ENCODE results near the gene ZNF783.

Gene ZNF783

GRCh38 chr7:149253665-149254064 lies 8.3 kb upstream of the ZNF783 start:
- no peaks in the 10 kb centered on the region for H3K4me1 ChIP-seq (ENCODE audit: insufficient read depth, insufficient read length)
- H3K9me3 ChIP-seq (ENCODE audit: insufficient read depth, low read length), result no peaks in the 10 kb centered on the region
- TF ChIP-seq SUZ12 (IDR thresholded peaks at IDR 0.05; ENCODE audit: extremely low read depth, insufficient read depth, insufficient read length) (no peak), ZNF274 (IDR thresholded peaks at IDR 0.05; ENCODE audit: low read depth, low read length) (no peak), YY1 (IDR thresholded peaks at IDR 0.05; ENCODE audit: insufficient read depth, insufficient read length) (no peak)
- H3K27me3 ChIP-seq (ENCODE audit: insufficient read depth, insufficient read length), result no peaks in the 10 kb centered on the region
- H3K4me3 ChIP-seq (ENCODE audit: insufficient read length, low read depth), result no peak overlapping the region
- DNase-seq (ENCODE audit: low read depth, low spot score), result no peak
- no peak overlapping the region for H3K9ac ChIP-seq (ENCODE audit: insufficient read length, low read depth)
- peaks cover 60% of the 10 kb centered on the region for H3K36me3 ChIP-seq (ENCODE audit: insufficient read depth, insufficient read length, low read length)

GRCh38 chr7:149254181-149254858 lies 7.7 kb upstream of the ZNF783 start:
- no peak for DNase-seq (ENCODE audit: low read depth, low spot score)
- Histone ChIP-seq H3K4me3 (ENCODE audit: insufficient read length, low read depth) (no peak overlapping the region), H3K36me3 (ENCODE audit: insufficient read depth, insufficient read length, low read length) (peaks cover 60% of the 10 kb centered on the region), H3K27me3 (ENCODE audit: insufficient read depth, insufficient read length) (no peaks in the 10 kb centered on the region), H3K9me3 (ENCODE audit: insufficient read depth, low read length) (no peaks in the 10 kb centered on the region), H3K9ac (ENCODE audit: insufficient read length, low read depth) (no peak overlapping the region), H3K4me1 (ENCODE audit: insufficient read depth, insufficient read length) (no peaks in the 10 kb centered on the region)
- TF ChIP-seq ZNF274 (IDR thresholded peaks at IDR 0.05; ENCODE audit: low read depth, low read length), result no peak

GRCh38 chr7:149255174-149255573 lies 6.8 kb upstream of the ZNF783 start:
- Histone ChIP-seq H3K9me3 (ENCODE audit: insufficient read depth, low read length) (no peaks in the 10 kb centered on the region), H3K9ac (ENCODE audit: insufficient read length, low read depth) (no peak overlapping the region), H3K27me3 (ENCODE audit: insufficient read depth, insufficient read length) (no peaks in the 10 kb centered on the region), H3K4me3 (ENCODE audit: insufficient read length, low read depth) (no peak overlapping the region), H3K36me3 (ENCODE audit: insufficient read depth, insufficient read length, low read length) (peaks cover 55% of the 10 kb centered on the region), H3K4me1 (ENCODE audit: insufficient read depth, insufficient read length) (no peaks in the 10 kb centered on the region)
- TF ChIP-seq SUZ12 (IDR thresholded peaks at IDR 0.05; ENCODE audit: extremely low read depth, insufficient read depth, insufficient read length) (no peak), YY1 (IDR thresholded peaks at IDR 0.05; ENCODE audit: insufficient read depth, insufficient read length) (no peak), ZNF274 (IDR thresholded peaks at IDR 0.05; ENCODE audit: low read depth, low read length) (no peak)
- no peak for DNase-seq (ENCODE audit: low read depth, low spot score)

GRCh38 chr7:149256568-149256967 lies 5.4 kb upstream of the ZNF783 start:
- Histone ChIP-seq H3K9me3 (ENCODE audit: insufficient read depth, low read length) (no peaks in the 10 kb centered on the region), H3K27me3 (ENCODE audit: insufficient read depth, insufficient read length) (no peaks in the 10 kb centered on the region), H3K9ac (ENCODE audit: insufficient read length, low read depth) (no peak overlapping the region), H3K36me3 (ENCODE audit: insufficient read depth, insufficient read length, low read length) (peaks cover 46% of the 10 kb centered on the region), H3K4me3 (ENCODE audit: insufficient read length, low read depth) (no peak overlapping the region), H3K4me1 (ENCODE audit: insufficient read depth, insufficient read length) (no peaks in the 10 kb centered on the region)
- TF ChIP-seq SUZ12 (IDR thresholded peaks at IDR 0.05; ENCODE audit: extremely low read depth, insufficient read depth, insufficient read length) (no peak), YY1 (IDR thresholded peaks at IDR 0.05; ENCODE audit: insufficient read depth, insufficient read length) (no peak), ZNF274 (IDR thresholded peaks at IDR 0.05; ENCODE audit: low read depth, low read length) (no peak)
- no peak for DNase-seq (ENCODE audit: low read depth, low spot score)

GRCh38 chr7:149257146-149257545 lies 4.8 kb upstream of the ZNF783 start:
- Histone ChIP-seq H3K4me3 (ENCODE audit: insufficient read length, low read depth) (no peak overlapping the region), H3K9ac (ENCODE audit: insufficient read length, low read depth) (no peak overlapping the region), H3K27me3 (ENCODE audit: insufficient read depth, insufficient read length) (no peaks in the 10 kb centered on the region), H3K36me3 (ENCODE audit: insufficient read depth, insufficient read length, low read length) (peaks cover 42% of the 10 kb centered on the region), H3K4me1 (ENCODE audit: insufficient read depth, insufficient read length) (no peaks in the 10 kb centered on the region), H3K9me3 (ENCODE audit: insufficient read depth, low read length) (no peaks in the 10 kb centered on the region)
- no peak for TF ChIP-seq ZNF274 (IDR thresholded peaks at IDR 0.05; ENCODE audit: low read depth, low read length)
- TF ChIP-seq YY1 (IDR thresholded peaks at IDR 0.05; ENCODE audit: insufficient read depth, insufficient read length), result no peak
- no peak for TF ChIP-seq SUZ12 (IDR thresholded peaks at IDR 0.05; ENCODE audit: extremely low read depth, insufficient read depth, insufficient read length)
- DNase-seq (ENCODE audit: low read depth, low spot score), result no peak

GRCh38 chr7:149261316-149261828 lies 624 bp upstream of the ZNF783 start:
- peak overlapping the region; percentile 68 for H3K4me3 ChIP-seq (ENCODE audit: insufficient read length, low read depth)
- no peaks in the 10 kb centered on the region for H3K27me3 ChIP-seq (ENCODE audit: insufficient read depth, insufficient read length)
- H3K36me3 ChIP-seq (ENCODE audit: insufficient read depth, insufficient read length, low read length), result peaks cover 26% of the 10 kb centered on the region
- H3K9ac ChIP-seq (ENCODE audit: insufficient read length, low read depth), result peak overlapping the region; percentile 91
- no peaks in the 10 kb centered on the region for H3K4me1 ChIP-seq (ENCODE audit: insufficient read depth, insufficient read length)
- TF ChIP-seq ZNF274 (IDR thresholded peaks at IDR 0.05; ENCODE audit: low read depth, low read length) (no peak), SUZ12 (IDR thresholded peaks at IDR 0.05; ENCODE audit: extremely low read depth, insufficient read depth, insufficient read length) (no peak), YY1 (IDR thresholded peaks at IDR 0.05; ENCODE audit: insufficient read depth, insufficient read length) (no peak)
- DNase-seq (ENCODE audit: low read depth, low spot score), result no peak
- H3K9me3 ChIP-seq (ENCODE audit: insufficient read depth, low read length), result no peaks in the 10 kb centered on the region

GRCh38 chr7:149266451-149266850 lies 4.5 kb downstream of the ZNF783 start:
- DNase-seq (ENCODE audit: low read depth, low spot score), result no peak
- H3K36me3 ChIP-seq (ENCODE audit: insufficient read depth, insufficient read length, low read length), result peaks cover 57% of the 10 kb centered on the region
- no peak overlapping the region for H3K9ac ChIP-seq (ENCODE audit: insufficient read length, low read depth)
- TF ChIP-seq SUZ12 (IDR thresholded peaks at IDR 0.05; ENCODE audit: extremely low read depth, insufficient read depth, insufficient read length) (no peak), ZNF274 (IDR thresholded peaks at IDR 0.05; ENCODE audit: low read depth, low read length) (no peak), YY1 (IDR thresholded peaks at IDR 0.05; ENCODE audit: insufficient read depth, insufficient read length) (no peak)
- H3K9me3 ChIP-seq (ENCODE audit: insufficient read depth, low read length), result no peaks in the 10 kb centered on the region
- H3K4me1 ChIP-seq (ENCODE audit: insufficient read depth, insufficient read length), result no peaks in the 10 kb centered on the region
- no peak overlapping the region for H3K4me3 ChIP-seq (ENCODE audit: insufficient read length, low read depth)
- no peaks in the 10 kb centered on the region for H3K27me3 ChIP-seq (ENCODE audit: insufficient read depth, insufficient read length)
